Stomach (tissue), 9 donors: ENCODE measurements around the gene UBR7. TPM values are rescaled to one million over a fixed set of nuclear protein-coding genes. Genes with fewer than 3 reads are reported as not detected.

ENCODE experiments used
- DNase-seq, 2 donors: peaks; one replicate each; pipeline versions ENCODE4 v3.0.0 to v3.0.0-alpha.2; 2013 to 2019
- H3K27ac ChIP-seq, 5 donors: fragments of 200-600 bp in 4 of 5; sonication (generic) in 4 of 5; one replicate each; pipeline ENCODE4 v1.5.1; 2013 to 2019; ENCODE audit warnings: mild to moderate bottlenecking in 1 of 5, moderate library complexity in 1 of 5
- H3K27me3 ChIP-seq, 3 donors: fragments of 200-600 bp; sonication (generic); one replicate each; pipeline ENCODE4 v1.5.1; 2017 to 2019; ENCODE audit warnings: mixed run types in 1 of 3
- H3K36me3 ChIP-seq, 4 donors: fragments of 200-600 bp; sonication (generic); 1 replicate in 3 of 4; 2 replicates in 1 of 4; pipeline ENCODE4 v1.5.1; 2016 to 2019
- H3K4me1 ChIP-seq, 4 donors: fragments of 200-600 bp; sonication (generic); one replicate each; pipeline ENCODE4 v1.5.1; 2016 to 2019
- H3K4me3 ChIP-seq, 4 donors: fragments of 200-600 bp; sonication (generic) in 3 of 4; one replicate each; pipeline ENCODE4 v1.5.1; 2016 to 2019; ENCODE audit warnings: mild to moderate bottlenecking in 1 of 4
- H3K9me3 ChIP-seq, 4 donors: fragments of 200-600 bp; sonication (generic); one replicate each; pipeline ENCODE4 v1.5.1; 2016 to 2019
- EP300 ChIP-seq: sonication (generic); formaldehyde crosslinking; IDR thresholded peaks from one replicate; pipeline ENCODE4 v1.6.1; 2017; ENCODE audit warnings: antibody characterized with exemption
- POLR2A ChIP-seq, 4 donors: fragments of 450-650 bp; IDR thresholded peaks; one replicate each; pipeline ENCODE4 v1.6.1; 2016; ENCODE audit warnings: antibody characterized with exemption in 4 of 4, control low read depth in 2 of 4, mild to moderate bottlenecking in 1 of 4, moderate library complexity in 1 of 4
- POLR2AphosphoS5 ChIP-seq, 3 donors: sonication (generic); formaldehyde crosslinking; IDR thresholded peaks; one replicate each; pipeline ENCODE4 v1.6.1; 2016; ENCODE audit warnings: antibody characterized with exemption in 3 of 3
- WGBS, 5 donors: extraction: QIAGEN DNeasy Blood & Tissue Kit in 3 of 5; methylation state at CpG; one replicate each; pipeline versions ENCODE4 v1.1.5 to v1.1.7; 2013 to 2018; 5-methylcytosine and 5-hydroxymethylcytosine counted together
- intact Hi-C: fragments of 100-400 bp; cut with DNase I; formaldehyde crosslinking; loops from one replicate; pipeline ENCODE4 v1.15.1; 2023; ENCODE audit warnings: low total_unique reads
- polyA plus RNA-seq, 3 donors: library from polyadenylated mRNA; stranded (reverse); fragments of 200-250 nt; gene quantifications; one replicate each; pipeline ENCODE4 v1.2.3, GENCODE V29; 2013
- total RNA-seq, 5 donors: library from RNA; depleted of rRNA; stranded (reverse); fragments of >200 nt; gene quantifications; one replicate each; pipeline versions ENCODE4 v1.1.0 to v1.2.3, GENCODE V29; 2014 to 2016
- TF ChIP-seq, protein P1 (sequence below), 7 experiments: fragments of 450-650 bp in 4 of 7; fragments of 200-600 bp in 3 of 7; sonication (generic) in 3 of 7; IDR thresholded peaks; one replicate each; pipeline ENCODE4 v1.5.1; 2016 to 2019; ENCODE audit warnings: antibody characterized with exemption in 7 of 7, control low read depth in 2 of 7, mild to moderate bottlenecking in 1 of 7
- donor health status: healthy with polysubstance abuse.
- donor health status: Bipolar disorder and iron deficiency.
- donor health status: healthy.

UBR7 gene
- total and polyA plus RNA-seq, 8 donors: 8.8 to 124 (median 16.0) TPM

GRCh38 chr14:93274055-93274806 is 67.2 kb downstream of the UBR7 start:
- H3K36me3 ChIP-seq: peaks cover 0 to 7% (median 4%) of the 10 kb centered on the region in 4 donors
- intact Hi-C loops: no loop called here
- H3K9me3 ChIP-seq: no peaks in the 10 kb centered on the region
- 93 to 98% (median 95%) methylated on average over 3 of the region's 3 CpGs for WGBS, 5 donors
- TF ChIP-seq, protein P1, sequence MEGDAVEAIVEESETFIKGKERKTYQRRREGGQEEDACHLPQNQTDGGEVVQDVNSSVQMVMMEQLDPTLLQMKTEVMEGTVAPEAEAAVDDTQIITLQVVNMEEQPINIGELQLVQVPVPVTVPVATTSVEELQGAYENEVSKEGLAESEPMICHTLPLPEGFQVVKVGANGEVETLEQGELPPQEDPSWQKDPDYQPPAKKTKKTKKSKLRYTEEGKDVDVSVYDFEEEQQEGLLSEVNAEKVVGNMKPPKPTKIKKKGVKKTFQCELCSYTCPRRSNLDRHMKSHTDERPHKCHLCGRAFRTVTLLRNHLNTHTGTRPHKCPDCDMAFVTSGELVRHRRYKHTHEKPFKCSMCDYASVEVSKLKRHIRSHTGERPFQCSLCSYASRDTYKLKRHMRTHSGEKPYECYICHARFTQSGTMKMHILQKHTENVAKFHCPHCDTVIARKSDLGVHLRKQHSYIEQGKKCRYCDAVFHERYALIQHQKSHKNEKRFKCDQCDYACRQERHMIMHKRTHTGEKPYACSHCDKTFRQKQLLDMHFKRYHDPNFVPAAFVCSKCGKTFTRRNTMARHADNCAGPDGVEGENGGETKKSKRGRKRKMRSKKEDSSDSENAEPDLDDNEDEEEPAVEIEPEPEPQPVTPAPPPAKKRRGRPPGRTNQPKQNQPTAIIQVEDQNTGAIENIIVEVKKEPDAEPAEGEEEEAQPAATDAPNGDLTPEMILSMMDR (IDR thresholded peaks at IDR 0.05): no peak
- H3K4me1 ChIP-seq: peaks cover 0 to 20% (median 12%) of the 10 kb centered on the region in 4 donors
- no peak overlapping the region for H3K4me3 ChIP-seq
- no peaks in the 10 kb centered on the region for H3K27me3 ChIP-seq
- DNase-seq: no peak
- H3K27ac ChIP-seq: no peak overlapping the region

- Histone ChIP-seq H3K4me1 (peaks cover 0 to 8% (median 6%) of the 10 kb centered on the region in 4 donors), H3K27ac (no peak overlapping the region), H3K9me3 (no peaks in the 10 kb centered on the region), H3K4me3 (no peak overlapping the region), H3K27me3 (no peaks in the 10 kb centered on the region), H3K36me3 (peaks cover 0 to 7% (median 4%) of the 10 kb centered on the region in 4 donors)
- intact Hi-C loops: no loop called here
- WGBS, 5 donors: 81 to 93% (median 88%) methylated on average over 3 of the region's 3 CpGs
- DNase-seq: peak in 1 of 2 donors; percentile 9
- no peak for TF ChIP-seq POLR2A (IDR thresholded peaks at IDR 0.05)
- TF ChIP-seq POLR2AphosphoS5 (IDR thresholded peaks at IDR 0.05): no peak
- TF ChIP-seq, protein P1 (IDR thresholded peaks at IDR 0.05): no peak
- TF ChIP-seq EP300: no peak
Measured at GRCh38 chr14:93276031-93276716, 69.1 kb downstream of the UBR7 start.

Other genes with a start within 250 kb of the UBR7 start
- gene ITPK1, start 91.3 kb upstream of the UBR7 start, total RNA-seq: 10 to 100 TPM; 17.8 to 46.3 (median 29.5) TPM
- gene ITPK1, start 91.3 kb upstream of the UBR7 start, polyA plus RNA-seq: 10 to 100 TPM; 23.3 to 32.8 (median 28.4) TPM
- 10 to 100 TPM in 2 of 5 donors, 1 to 10 TPM in 2, under 1 TPM in 1; 0.87 to 44.1 (median 9.4) TPM for gene MOAP1, start 22.4 kb upstream of the UBR7 start, total RNA-seq
- 10 to 100 TPM; 18.3 to 26.0 (median 20.1) TPM for gene MOAP1, start 22.4 kb upstream of the UBR7 start, polyA plus RNA-seq
- 10 to 100 TPM in 1 of 5 donors, 1 to 10 TPM in 2, under 1 TPM in 2; 0.87 to 11.6 (median 2.9) TPM for gene LYSET, start 21.9 kb upstream of the UBR7 start, total RNA-seq
- 10 to 100 TPM; 19.3 to 23.8 (median 21.6) TPM for gene LYSET, start 21.9 kb upstream of the UBR7 start, polyA plus RNA-seq
- 10 to 100 TPM in 2 of 5 donors, 1 to 10 TPM in 3; 2.9 to 17.8 (median 4.9) TPM for gene GON7, start 191 bp upstream of the UBR7 start, total RNA-seq
- 10 to 100 TPM; 17.6 to 36.0 (median 25.9) TPM for gene GON7, start 191 bp upstream of the UBR7 start, polyA plus RNA-seq
- gene BTBD7, start 125.8 kb downstream of the UBR7 start, total RNA-seq: 10 to 100 TPM; 19.6 to 99.2 (median 32.2) TPM
- 1 to 10 TPM; 5.7 to 9.2 (median 7.3) TPM for gene BTBD7, start 125.8 kb downstream of the UBR7 start, polyA plus RNA-seq
- not detected for gene COX8C, start 139.9 kb downstream of the UBR7 start, total RNA-seq
- gene COX8C, start 139.9 kb downstream of the UBR7 start, polyA plus RNA-seq: not detected
- gene UNC79, start 223.7 kb downstream of the UBR7 start, total RNA-seq: 1 to 10 TPM in 2 of 5 donors, under 1 TPM in 1, not detected in 2; 0.45 to 1.9 (median 1.3) TPM
- gene UNC79, start 223.7 kb downstream of the UBR7 start, polyA plus RNA-seq: under 1 TPM; under 0.01 to 0.25 (median 0.10) TPM